K562 (cell line): ENCODE data around the gene B4GALNT4. TPM values are rescaled to one million over a fixed set of nuclear protein-coding genes. Genes with fewer than 3 reads are reported as not detected.

Source experiments
- CEBPG ChIP-seq, 3 experiments: fragments of 200-800 bp in 1 of 3; sonication (Bioruptor generic) in 1 of 3; sonication (generic) in 1 of 3; formaldehyde crosslinking in 1 of 3; IDR thresholded peaks in 2 of 3; conservative IDR thresholded peaks in 1 of 3; 2 replicates each; pipeline versions ENCODE4 v1.6.1 to v1.8.0; 2016 to 2022; ENCODE audit warnings: missing compliant biosample characterization in 2 of 3, missing genetic modification characterization in 2 of 3, mild to moderate bottlenecking in 1 of 3, missing genetic modification reagents in 1 of 3
- CEBPZ ChIP-seq: fragments of 150-350 bp; IDR thresholded peaks from 2 replicates; pipeline ENCODE4 v1.6.1; 2014; ENCODE audit warnings: low read depth, mild to moderate bottlenecking, low read length, borderline replicate concordance
- DDX20 ChIP-seq: fragments of 450-650 bp; IDR thresholded peaks from 2 replicates; pipeline ENCODE4 v1.6.1; 2016; ENCODE audit warnings: missing genetic modification characterization, low read depth, mild to moderate bottlenecking, missing compliant biosample characterization, moderate library complexity
- FOSL1 ChIP-seq: fragments of 200-800 bp; sonication (Bioruptor generic); conservative IDR thresholded peaks from 2 replicates; pipeline ENCODE4 v1.6.1; 2016; ENCODE audit warnings: missing genetic modification characterization, missing compliant biosample characterization
- MAFG ChIP-seq: fragments of 450-650 bp; conservative IDR thresholded peaks from 2 replicates; pipeline ENCODE4 v1.6.1; 2016; ENCODE audit warnings: missing genetic modification characterization, missing compliant biosample characterization
- MGA ChIP-seq: fragments of 450-650 bp; IDR thresholded peaks from 2 replicates; pipeline ENCODE4 v1.6.1; 2016; ENCODE audit warnings: mild to moderate bottlenecking, moderate library complexity
- NUFIP1 ChIP-seq: fragments of 450-650 bp; IDR thresholded peaks from 2 replicates; pipeline ENCODE4 v1.6.1; 2018; ENCODE audit not compliant: partially characterized antibody
- SRSF1 ChIP-seq: fragments of 200-400 bp; formaldehyde crosslinking; IDR thresholded peaks from 2 replicates; pipeline ENCODE4 v1.6.1; 2017; ENCODE audit warnings: mild to moderate bottlenecking, low read depth, low read length, moderate library complexity
- TAF9B ChIP-seq: fragments of 450-650 bp; IDR thresholded peaks from 2 replicates; pipeline ENCODE4 v1.6.1; 2018; ENCODE audit warnings: mild to moderate bottlenecking; ENCODE audit not compliant: partially characterized antibody
- ZKSCAN8 ChIP-seq: fragments of 200-800 bp; sonication (Bioruptor generic); IDR thresholded peaks from 2 replicates; pipeline ENCODE4 v1.6.1; 2016; ENCODE audit warnings: missing genetic modification characterization, missing compliant biosample characterization
- ZNF586 ChIP-seq: fragments of 450-650 bp; formaldehyde crosslinking; conservative IDR thresholded peaks from 2 replicates; pipeline ENCODE4 v1.4.0; 2020; ENCODE audit warnings: mild to moderate bottlenecking, moderate library complexity
- ZNF77 ChIP-seq: fragments of 250-450 bp; sonication (Bioruptor Pico); IDR thresholded peaks from 2 replicates; pipeline ENCODE4 v1.5.0; 2020
- polyA plus RNA-seq, 8 experiments: library from polyadenylated mRNA; depleted of rRNA in 4 of 8; stranded (reverse) in 5 of 8; unstranded in 3 of 8; fragments of >200 nt; fragmentation: Nextera tagmentation in 2 of 8; fragmentation: Illumina TruSeq in 1 of 8; extraction: Ambion mirVana in 2 of 8; extraction: Trizol in 1 of 8; gene quantifications; 2 replicates each; pipeline versions ENCODE4 v1.2.1 to v1.2.3, GENCODE V29; 2011 to 2014; ENCODE audit warnings: inconsistent platforms in 1 of 8, missing spikeins in 1 of 8
- total RNA-seq, 7 experiments: library from RNA; depleted of rRNA in 6 of 7; stranded (reverse); fragments of >200 nt in 6 of 7; fragmentation: Illumina TruSeq in 2 of 7; extraction: Trizol in 2 of 7; gene quantifications; 2 replicates each; pipeline versions ENCODE4 v1.2.1 to v1.2.3, GENCODE V29; 2011 to 2021; ENCODE audit warnings: low replicate concordance in 1 of 7

Gene B4GALNT4
- total and polyA plus RNA-seq, 9 of the 15 experiments (the other 6 are each of a cell fraction or from before 2014, with no cell fraction given): 0.20 to 37.1 (median 10.8) TPM; not detected in 1

- TF ChIP-seq MGA (peak; percentile 73), DDX20 (tag) (no peak), SRSF1 (no peak), ZNF586 (no peak), TAF9B (no peak), CEBPZ (no peak), MAFG (no peak), NUFIP1 (no peak), ZNF77 (CRISPR knock-in tag) (no peak), FOSL1 (peak; percentile 99), ZKSCAN8 (CRISPR knock-in tag) (no peak), CEBPG (CRISPR knock-in tag; IDR thresholded peaks at IDR 0.05) (no peak), CEBPG (tag; conservative IDR thresholded peaks at IDR 0.05 in 1 of 2, IDR thresholded peaks at IDR 0.05 in 1 of 2) (no peak)
These were observed 24.9 kb downstream of the B4GALNT4 start, which contains the start of gene PKP3 (continued) for GRCh38 chr11:394034-394857.
